Measurements from ENCODE around the gene HERC4.
A peak's percentile ranks its signal among the peaks of the same experiment; 100 is the strongest.
"Not testable (repeated sequence)": the region's sequence is repeated elsewhere in the genome, so short reads cannot be mapped to it uniquely, and the experiment has no call there.

Gene HERC4

DNA sequence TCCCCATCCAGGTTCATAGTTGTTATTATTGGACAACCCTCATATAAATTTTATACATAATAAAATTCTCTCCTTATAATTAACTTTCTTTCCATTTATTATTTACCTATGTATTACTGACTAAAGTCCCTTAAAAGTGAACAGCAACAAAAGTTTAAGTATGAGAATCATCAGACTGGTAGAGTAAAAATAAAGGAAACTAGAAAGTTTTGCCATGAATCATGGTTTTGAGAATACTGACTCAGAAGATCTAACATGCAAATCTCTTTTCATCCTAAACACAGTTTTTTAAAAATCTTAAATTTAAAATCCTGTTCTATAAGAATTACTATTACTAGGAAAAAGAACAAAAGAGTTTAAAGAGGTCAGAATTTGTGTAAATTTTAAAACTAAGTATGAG, 32.1 kb downstream of the HERC4 start:
- peaks cover 35% of the 10 kb centered on the region for H3K36me3 ChIP-seq (ENCODE audit: control insufficient read depth, insufficient read depth, low read length, severe bottlenecking)
- no peaks in the 10 kb centered on the region for H3K9me3 ChIP-seq (ENCODE audit: control insufficient read depth, low read length)
- no peak overlapping the region for H3K9ac ChIP-seq (ENCODE audit: low read length)
- DNase-seq (ENCODE audit: low read depth): peak; percentile 57
- no peaks in the 10 kb centered on the region for H3K27me3 ChIP-seq (replicated peaks; ENCODE audit: control insufficient read depth, insufficient read depth, low read length)
- peaks cover 4% of the 10 kb centered on the region for H3K4me1 ChIP-seq (ENCODE audit: control insufficient read depth, insufficient read depth, low read length)
- H3K4me3 ChIP-seq (ENCODE audit: low read length): no peak overlapping the region

DNA sequence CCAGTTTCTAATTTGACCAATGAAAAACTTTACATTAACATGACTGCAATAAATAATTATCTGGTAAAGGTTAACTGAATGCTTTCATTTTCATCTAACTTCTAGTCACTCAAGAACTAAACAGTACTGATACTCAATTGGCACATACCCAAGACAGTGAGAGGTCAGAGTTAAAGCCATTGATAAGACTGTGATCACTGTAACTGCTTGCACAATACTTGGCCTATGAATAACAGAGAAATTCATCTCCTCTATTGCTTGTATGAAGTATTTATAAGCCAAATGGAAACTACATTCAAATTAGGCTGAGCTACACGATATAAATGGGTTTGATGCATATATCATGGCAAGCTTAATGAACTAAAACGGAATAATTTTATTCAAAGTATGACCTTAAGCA, 43.0 kb downstream of the HERC4 start:
- H3K36me3 ChIP-seq (ENCODE audit: control insufficient read depth, insufficient read depth, low read length, severe bottlenecking): peaks cover 89% of the 10 kb centered on the region
- no peaks in the 10 kb centered on the region for H3K9me3 ChIP-seq (ENCODE audit: control insufficient read depth, low read length)
- no peaks in the 10 kb centered on the region for H3K27me3 ChIP-seq (replicated peaks; ENCODE audit: control insufficient read depth, insufficient read depth, low read length)
- H3K4me3 ChIP-seq (ENCODE audit: low read length): no peak overlapping the region
- H3K4me1 ChIP-seq (ENCODE audit: control insufficient read depth, insufficient read depth, low read length): peaks cover 11% of the 10 kb centered on the region
- no peak overlapping the region for H3K9ac ChIP-seq (ENCODE audit: low read length)
- DNase-seq (ENCODE audit: low read depth): no peak

- H3K9me3 ChIP-seq (ENCODE audit: control insufficient read depth, low read length): no peaks in the 10 kb centered on the region
- H3K27me3 ChIP-seq (replicated peaks; ENCODE audit: control insufficient read depth, insufficient read depth, low read length): no peaks in the 10 kb centered on the region
- H3K36me3 ChIP-seq (ENCODE audit: control insufficient read depth, insufficient read depth, low read length, severe bottlenecking): peaks cover 90% of the 10 kb centered on the region
- DNase-seq (ENCODE audit: low read depth): no peak
- no peak overlapping the region for H3K4me3 ChIP-seq (ENCODE audit: low read length)
- H3K9ac ChIP-seq (ENCODE audit: low read length): no peak overlapping the region
- H3K4me1 ChIP-seq (ENCODE audit: control insufficient read depth, insufficient read depth, low read length): peaks cover 5% of the 10 kb centered on the region
These were observed 47.7 kb downstream of the HERC4 start for GRCh38 chr10:68027429-68027828.

DNA sequence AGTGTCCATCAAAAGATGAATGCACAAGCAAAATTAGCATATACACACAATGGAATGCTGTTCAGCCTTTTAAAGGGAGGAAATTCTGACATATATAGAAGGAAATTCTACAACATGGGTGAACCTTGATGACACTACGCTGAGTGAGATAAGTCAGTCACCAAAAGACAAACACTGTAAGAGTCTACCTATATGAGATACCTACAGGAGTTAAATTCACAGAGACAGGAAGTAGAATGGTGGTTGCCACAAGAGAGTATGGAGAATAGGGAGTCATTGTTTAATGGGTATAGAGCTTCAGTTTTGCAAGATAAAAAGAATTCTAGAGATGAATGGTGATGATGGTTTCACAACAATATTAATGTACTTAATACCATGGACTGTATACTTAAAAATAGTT, 51.8 kb downstream of the HERC4 start:
- Histone ChIP-seq H3K9ac (ENCODE audit: low read length) (no peak overlapping the region), H3K4me1 (ENCODE audit: control insufficient read depth, insufficient read depth, low read length) (no peaks in the 10 kb centered on the region), H3K4me3 (ENCODE audit: low read length) (no peak overlapping the region), H3K9me3 (ENCODE audit: control insufficient read depth, low read length) (no peaks in the 10 kb centered on the region), H3K27me3 (replicated peaks; ENCODE audit: control insufficient read depth, insufficient read depth, low read length) (no peaks in the 10 kb centered on the region), H3K36me3 (ENCODE audit: control insufficient read depth, insufficient read depth, low read length, severe bottlenecking) (peaks cover 84% of the 10 kb centered on the region)
- DNase-seq (ENCODE audit: low read depth): no peak

- H3K27me3 ChIP-seq (replicated peaks; ENCODE audit: control insufficient read depth, insufficient read depth, low read length); H3K9me3 ChIP-seq (ENCODE audit: control insufficient read depth, low read length); H3K4me3 ChIP-seq (ENCODE audit: low read length); H3K4me1 ChIP-seq (ENCODE audit: control insufficient read depth, insufficient read depth, low read length); H3K9ac ChIP-seq (ENCODE audit: low read length); DNase-seq (ENCODE audit: low read depth): not testable (repeated sequence)
- peaks cover 85% of the 10 kb centered on the region for H3K36me3 ChIP-seq (ENCODE audit: control insufficient read depth, insufficient read depth, low read length, severe bottlenecking)
These were observed 52.8 kb downstream of the HERC4 start for GRCh38 chr10:68022324-68022723.

DNA sequence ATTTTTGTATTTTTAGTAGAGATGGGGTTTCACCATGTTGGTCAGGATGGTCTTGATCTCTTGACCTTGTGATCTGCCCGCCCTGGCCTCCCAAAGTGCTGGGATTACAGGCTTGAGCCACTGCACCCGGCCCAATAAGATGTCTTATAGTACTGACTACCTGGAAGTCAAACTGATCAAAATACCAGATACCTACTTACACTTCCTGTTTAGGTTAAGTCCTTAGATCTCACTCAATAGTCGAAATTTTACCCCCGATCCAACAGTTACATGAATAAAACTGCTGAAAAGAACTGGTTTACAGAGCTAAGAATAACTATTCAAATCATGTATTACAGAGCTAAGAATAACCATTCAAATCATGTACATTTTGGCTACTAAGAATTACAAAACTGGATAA, 58.6 kb downstream of the HERC4 start:
- not testable (repeated sequence) for H3K9me3 ChIP-seq (ENCODE audit: control insufficient read depth, low read length)
- peaks cover 71% of the 10 kb centered on the region for H3K36me3 ChIP-seq (ENCODE audit: control insufficient read depth, insufficient read depth, low read length, severe bottlenecking)

GRCh38 chr10:68010426-68010940, 64.6 kb downstream of the HERC4 start:
- no peak for DNase-seq (ENCODE audit: low read depth)
- H3K27me3 ChIP-seq (replicated peaks; ENCODE audit: control insufficient read depth, insufficient read depth, low read length): no peaks in the 10 kb centered on the region
- no peak overlapping the region for H3K9ac ChIP-seq (ENCODE audit: low read length)
- no peak overlapping the region for H3K4me3 ChIP-seq (ENCODE audit: low read length)
- H3K36me3 ChIP-seq (ENCODE audit: control insufficient read depth, insufficient read depth, low read length, severe bottlenecking): peaks cover 81% of the 10 kb centered on the region
- H3K4me1 ChIP-seq (ENCODE audit: control insufficient read depth, insufficient read depth, low read length): no peaks in the 10 kb centered on the region
- no peaks in the 10 kb centered on the region for H3K9me3 ChIP-seq (ENCODE audit: control insufficient read depth, low read length)

More for the DNA sequence above, 58.6 kb downstream of the HERC4 start:
- H3K4me1 ChIP-seq (ENCODE audit: control insufficient read depth, insufficient read depth, low read length); DNase-seq (ENCODE audit: low read depth); H3K9ac ChIP-seq (ENCODE audit: low read length); H3K27me3 ChIP-seq (replicated peaks; ENCODE audit: control insufficient read depth, insufficient read depth, low read length); H3K4me3 ChIP-seq (ENCODE audit: low read length): not testable (repeated sequence)

- peaks cover 90% of the 10 kb centered on the region for H3K36me3 ChIP-seq (ENCODE audit: control insufficient read depth, insufficient read depth, low read length, severe bottlenecking)
- H3K9me3 ChIP-seq (ENCODE audit: control insufficient read depth, low read length): no peaks in the 10 kb centered on the region
- no peak for DNase-seq (ENCODE audit: low read depth)
- H3K4me3 ChIP-seq (ENCODE audit: low read length): no peak overlapping the region
- no peaks in the 10 kb centered on the region for H3K4me1 ChIP-seq (ENCODE audit: control insufficient read depth, insufficient read depth, low read length)
- no peak overlapping the region for H3K9ac ChIP-seq (ENCODE audit: low read length)
- no peaks in the 10 kb centered on the region for H3K27me3 ChIP-seq (replicated peaks; ENCODE audit: control insufficient read depth, insufficient read depth, low read length)
These were observed 67.7 kb downstream of the HERC4 start for GRCh38 chr10:68007356-68007755.

- no peak for DNase-seq (ENCODE audit: low read depth)
- H3K4me3 ChIP-seq (ENCODE audit: low read length): no peak overlapping the region
- no peak overlapping the region for H3K9ac ChIP-seq (ENCODE audit: low read length)
- H3K36me3 ChIP-seq (ENCODE audit: control insufficient read depth, insufficient read depth, low read length, severe bottlenecking): peaks cover 81% of the 10 kb centered on the region
- H3K4me1 ChIP-seq (ENCODE audit: control insufficient read depth, insufficient read depth, low read length): no peaks in the 10 kb centered on the region
- no peaks in the 10 kb centered on the region for H3K27me3 ChIP-seq (replicated peaks; ENCODE audit: control insufficient read depth, insufficient read depth, low read length)
- no peaks in the 10 kb centered on the region for H3K9me3 ChIP-seq (ENCODE audit: control insufficient read depth, low read length)
These were observed 73.5 kb downstream of the HERC4 start for GRCh38 chr10:68001539-68001938.

GRCh38 chr10:68001000-68001399, 74.1 kb downstream of the HERC4 start:
- Histone ChIP-seq H3K9ac (ENCODE audit: low read length) (no peak overlapping the region), H3K36me3 (ENCODE audit: control insufficient read depth, insufficient read depth, low read length, severe bottlenecking) (peaks cover 82% of the 10 kb centered on the region), H3K9me3 (ENCODE audit: control insufficient read depth, low read length) (no peaks in the 10 kb centered on the region), H3K4me1 (ENCODE audit: control insufficient read depth, insufficient read depth, low read length) (no peaks in the 10 kb centered on the region), H3K4me3 (ENCODE audit: low read length) (no peak overlapping the region), H3K27me3 (replicated peaks; ENCODE audit: control insufficient read depth, insufficient read depth, low read length) (no peaks in the 10 kb centered on the region)
- no peak for DNase-seq (ENCODE audit: low read depth)

- peaks cover 78% of the 10 kb centered on the region for H3K36me3 ChIP-seq (ENCODE audit: control insufficient read depth, insufficient read depth, low read length, severe bottlenecking)
- no peaks in the 10 kb centered on the region for H3K27me3 ChIP-seq (replicated peaks; ENCODE audit: control insufficient read depth, insufficient read depth, low read length)
- no peak overlapping the region for H3K9ac ChIP-seq (ENCODE audit: low read length)
- no peak for DNase-seq (ENCODE audit: low read depth)
- no peaks in the 10 kb centered on the region for H3K9me3 ChIP-seq (ENCODE audit: control insufficient read depth, low read length)
- peaks cover 8% of the 10 kb centered on the region for H3K4me1 ChIP-seq (ENCODE audit: control insufficient read depth, insufficient read depth, low read length)
- H3K4me3 ChIP-seq (ENCODE audit: low read length): no peak overlapping the region
These were observed 85.0 kb downstream of the HERC4 start for GRCh38 chr10:67990093-67990492.

- no peak for DNase-seq (ENCODE audit: low read depth)
- peaks cover 8% of the 10 kb centered on the region for H3K4me1 ChIP-seq (ENCODE audit: control insufficient read depth, insufficient read depth, low read length)
- H3K4me3 ChIP-seq (ENCODE audit: low read length): no peak overlapping the region
- H3K9me3 ChIP-seq (ENCODE audit: control insufficient read depth, low read length): no peaks in the 10 kb centered on the region
- H3K9ac ChIP-seq (ENCODE audit: low read length): no peak overlapping the region
- H3K36me3 ChIP-seq (ENCODE audit: control insufficient read depth, insufficient read depth, low read length, severe bottlenecking): peaks cover 77% of the 10 kb centered on the region
- no peaks in the 10 kb centered on the region for H3K27me3 ChIP-seq (replicated peaks; ENCODE audit: control insufficient read depth, insufficient read depth, low read length)
These were observed 86.5 kb downstream of the HERC4 start for GRCh38 chr10:67988606-67989005.
